H9 (cell line): ENCODE data around the gene FOXR1. TPM values are rescaled to one million over a fixed set of nuclear protein-coding genes. Genes with fewer than 3 reads are reported as not detected.
"Not testable (repeated sequence)": the region's sequence is repeated elsewhere in the genome, so short reads cannot be mapped to it uniquely, and the experiment has no call there.

ENCODE experiments used
- DNase-seq: peaks from one replicate; pipeline ENCODE4 v3.0.0-alpha.2; 2017
- H2AFZ ChIP-seq: one replicate; pipeline ENCODE4 v1.6.1; 2013; ENCODE audit warnings: mild to moderate bottlenecking, low read length, control low read depth, moderate library complexity
- H2AK5ac ChIP-seq: 2 replicates; pipeline ENCODE4 v1.6.1; 2013; ENCODE audit warnings: low read length, control low read depth, mixed read lengths; ENCODE audit not compliant: insufficient read length
- H2BK120ac ChIP-seq: one replicate; pipeline ENCODE4 v1.6.1; 2013; ENCODE audit warnings: low read depth, mild to moderate bottlenecking, low read length, control low read depth, inconsistent platforms; ENCODE audit not compliant: poor library complexity, severe bottlenecking
- H2BK12ac ChIP-seq: 2 replicates; pipeline ENCODE4 v1.6.1; 2013; ENCODE audit warnings: low read length, control low read depth, mixed read lengths, low read depth; ENCODE audit not compliant: insufficient read length
- H2BK15ac ChIP-seq: 2 replicates; pipeline ENCODE4 v1.6.1; 2013; ENCODE audit warnings: low read depth, low read length, control low read depth
- H2BK20ac ChIP-seq: one replicate; pipeline ENCODE4 v1.6.1; 2013; ENCODE audit warnings: low read depth, mild to moderate bottlenecking, low read length, control low read depth, inconsistent platforms; ENCODE audit not compliant: poor library complexity, severe bottlenecking
- H2BK5ac ChIP-seq: 2 replicates; pipeline ENCODE4 v1.6.1; 2013; ENCODE audit warnings: low read length, control low read depth, mixed read lengths; ENCODE audit not compliant: insufficient read length
- H3K14ac ChIP-seq: 2 replicates; pipeline ENCODE4 v1.6.1; 2013; ENCODE audit warnings: low read length, control low read depth; ENCODE audit not compliant: insufficient read depth
- H3K18ac ChIP-seq: 2 replicates; pipeline ENCODE4 v1.6.1; 2013; ENCODE audit warnings: low read depth, mild to moderate bottlenecking, mixed read lengths, low read length, control low read depth; ENCODE audit not compliant: insufficient read length
- H3K23ac ChIP-seq: 2 replicates; pipeline ENCODE4 v1.6.1; 2013; ENCODE audit warnings: low read length, control low read depth, mixed read lengths, low read depth; ENCODE audit not compliant: insufficient read length
- H3K23me2 ChIP-seq: 2 replicates; pipeline ENCODE4 v1.6.1; 2013; ENCODE audit warnings: low read depth, mild to moderate bottlenecking, mixed read lengths, low read length, control low read depth; ENCODE audit not compliant: insufficient read length, poor library complexity, severe bottlenecking
- H3K27ac ChIP-seq: 2 replicates; pipeline ENCODE4 v1.5.1; 2013; ENCODE audit warnings: low read length, control low read depth, mixed read lengths, low read depth; ENCODE audit not compliant: insufficient read length
- H3K27me3 ChIP-seq: 2 replicates; pipeline ENCODE4 v1.6.1; 2013; ENCODE audit warnings: low read length, control low read depth, inconsistent platforms; ENCODE audit not compliant: insufficient read depth
- H3K4ac ChIP-seq: 2 replicates; pipeline ENCODE4 v1.6.1; 2013; ENCODE audit warnings: low read depth, mild to moderate bottlenecking, control low read depth, inconsistent platforms, low read length, moderate library complexity
- H3K4me1 ChIP-seq: 2 replicates; pipeline ENCODE4 v1.6.1; 2013; ENCODE audit warnings: low read length, control low read depth, inconsistent platforms; ENCODE audit not compliant: insufficient read depth
- H3K4me2 ChIP-seq: 2 replicates; pipeline ENCODE4 v1.6.1; 2013; ENCODE audit warnings: low read length, control low read depth, mixed read lengths; ENCODE audit not compliant: insufficient read length, insufficient read depth
- H3K56ac ChIP-seq: 2 replicates; pipeline ENCODE4 v1.6.1; 2013; ENCODE audit warnings: low read depth, mild to moderate bottlenecking, mixed read lengths, low read length, control low read depth; ENCODE audit not compliant: insufficient read length
- H3K79me1 ChIP-seq: 2 replicates; pipeline ENCODE4 v1.6.1; 2013; ENCODE audit warnings: low read depth, mild to moderate bottlenecking, moderate library complexity, low read length, control low read depth, inconsistent platforms; ENCODE audit not compliant: insufficient read depth, poor library complexity, severe bottlenecking
- H3K79me2 ChIP-seq: 2 replicates; pipeline ENCODE4 v1.6.1; 2013; ENCODE audit warnings: low read length, control low read depth, inconsistent platforms; ENCODE audit not compliant: insufficient read depth
- H3K9ac ChIP-seq: 2 replicates; pipeline ENCODE4 v1.6.1; 2013; ENCODE audit warnings: low read length, control low read depth, mixed read lengths; ENCODE audit not compliant: insufficient read length; ENCODE audit errors: extremely low read depth
- H3K9me3 ChIP-seq: one replicate; pipeline ENCODE4 v1.6.1; 2013; ENCODE audit warnings: low read depth, low read length, inconsistent platforms; ENCODE audit not compliant: control insufficient read depth
- H3T11ph ChIP-seq: one replicate; pipeline ENCODE4 v1.6.1; 2013; ENCODE audit warnings: mild to moderate bottlenecking, low read length, control low read depth, inconsistent platforms
- H4K20me1 ChIP-seq: one replicate; pipeline ENCODE4 v1.6.1; 2013; ENCODE audit not compliant: control insufficient read depth, insufficient read length, insufficient read depth
- H4K5ac ChIP-seq: 2 replicates; pipeline ENCODE4 v1.6.1; 2013; ENCODE audit warnings: low read depth, mild to moderate bottlenecking, mixed read lengths, low read length, control low read depth; ENCODE audit not compliant: insufficient read length
- H4K8ac ChIP-seq: replicated peaks from 2 replicates; pipeline ENCODE4 v1.6.1; 2013; ENCODE audit warnings: low read length, control low read depth, mixed read lengths, low read depth; ENCODE audit not compliant: insufficient read length
- H4K91ac ChIP-seq: 2 replicates; pipeline ENCODE4 v1.6.1; 2013; ENCODE audit warnings: low read depth, mild to moderate bottlenecking, moderate library complexity, mixed read lengths, low read length, control low read depth; ENCODE audit not compliant: insufficient read length
- H3K27ac Mint-ChIP-seq, 3 experiments: 2 replicates in 2 of 3; 3 replicates in 1 of 3; pipeline ENCODE4 v1.8.0; 2020 to 2021; ENCODE audit warnings: mixed read lengths in 3 of 3, mild to moderate bottlenecking in 1 of 3, moderate library complexity in 1 of 3
- H3K27me3 Mint-ChIP-seq: 2 replicates; pipeline ENCODE4 v1.8.0; 2021; ENCODE audit warnings: low read depth, mild to moderate bottlenecking, moderate library complexity, mixed read lengths
- H3K36me3 Mint-ChIP-seq, 3 experiments: 2 replicates in 2 of 3; 3 replicates in 1 of 3; pipeline ENCODE4 v1.8.0; 2020 to 2021; ENCODE audit warnings: low read depth in 3 of 3, mixed read lengths in 3 of 3; ENCODE audit not compliant: insufficient read depth in 1 of 3
- H3K4me1 Mint-ChIP-seq, 2 experiments: 2 replicates each; pipeline ENCODE4 v1.8.0; 2020; ENCODE audit warnings: mixed read lengths in 2 of 2
- H3K4me3 Mint-ChIP-seq, 2 experiments: 2 replicates in 1 of 2; 3 replicates in 1 of 2; pipeline ENCODE4 v1.8.0; 2020 to 2021; ENCODE audit warnings: mild to moderate bottlenecking in 2 of 2, mixed read lengths in 2 of 2, moderate library complexity in 1 of 2
- H3K9me3 Mint-ChIP-seq, 2 experiments: 2 replicates in 1 of 2; 3 replicates in 1 of 2; pipeline ENCODE4 v1.8.0; 2020; ENCODE audit warnings: mild to moderate bottlenecking in 2 of 2, mixed read lengths in 2 of 2, moderate library complexity in 1 of 2
- WGBS: extraction: QIAGEN DNeasy Blood & Tissue Kit; methylation state at CpG from one replicate; pipeline ENCODE4 v1.1.7; 2013; ENCODE audit warnings: missing lambda C conversion rate, low lambda C conversion rate, mixed read lengths; ENCODE audit not compliant: insufficient read length; ENCODE audit errors: extremely low coverage; 5-methylcytosine and 5-hydroxymethylcytosine counted together
- total RNA-seq: library from RNA; stranded (reverse); gene quantifications from 2 replicates; pipeline ENCODE4 v1.2.1, GENCODE V29; 2021
- TF ChIP-seq, protein P1 (sequence below): fragments of 200-600 bp; sonication (generic); conservative IDR thresholded peaks from 3 replicates; pipeline ENCODE4 v1.8.0; 2021; ENCODE audit warnings: antibody characterized with exemption, mild to moderate bottlenecking

The FOXR1 gene
- total RNA-seq, 1 experiment from 2014 or later: not detected

DNA sequence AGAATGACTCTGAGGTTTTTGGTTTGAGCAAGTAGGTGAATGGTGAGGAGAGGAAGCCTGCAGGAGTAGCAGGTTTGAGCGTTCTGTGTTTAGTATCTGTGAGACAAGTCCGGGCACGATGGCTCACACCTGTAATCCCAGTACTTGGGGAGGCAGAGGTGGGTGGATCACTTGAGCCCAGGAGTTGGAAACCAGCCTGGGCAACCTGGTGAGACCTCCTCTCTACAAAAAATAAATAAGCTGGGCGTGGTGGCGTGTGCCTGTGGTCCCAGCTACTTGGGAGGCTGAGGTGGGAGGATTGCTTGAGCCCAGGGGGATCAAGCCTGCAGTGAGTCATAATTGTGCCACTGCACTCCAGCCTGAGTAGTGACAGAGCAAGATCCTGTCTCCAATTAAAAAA lies 16.7 kb downstream of the FOXR1 start:
- H3K23ac ChIP-seq: no peak overlapping the region
- no peak overlapping the region for H3K9ac ChIP-seq
- H3K18ac ChIP-seq: no peak overlapping the region
- no peak overlapping the region for H2BK12ac ChIP-seq
- no peaks in the 10 kb centered on the region for H3K4me1 ChIP-seq
- Mint-ChIP-seq H3K4me3 (no peak overlapping the region), H3K4me1 (peaks cover 0 to 5% of the 10 kb centered on the region in 2 experiments; a peak in 1 of 4 replicates), H3K9me3 (peaks cover 13 to 16% of the 10 kb centered on the region in 2 experiments), H3K36me3 (peaks cover 18 to 26% (median 25%) of the 10 kb centered on the region in 3 experiments), H3K27me3 (no peaks in the 10 kb centered on the region), H3K27ac (peak overlapping the region in 1 of 3 experiments; percentile 32; a peak in 1 of 7 replicates)
- H3K23me2 ChIP-seq: no peaks in the 10 kb centered on the region
- H2BK120ac ChIP-seq: no peak overlapping the region
- no peak overlapping the region for H2BK20ac ChIP-seq
- no peaks in the 10 kb centered on the region for H4K20me1 ChIP-seq
- no peak overlapping the region for H3K14ac ChIP-seq
- H3K9me3 ChIP-seq: no peaks in the 10 kb centered on the region
- H4K91ac ChIP-seq: no peak overlapping the region
- TF ChIP-seq, protein P1, sequence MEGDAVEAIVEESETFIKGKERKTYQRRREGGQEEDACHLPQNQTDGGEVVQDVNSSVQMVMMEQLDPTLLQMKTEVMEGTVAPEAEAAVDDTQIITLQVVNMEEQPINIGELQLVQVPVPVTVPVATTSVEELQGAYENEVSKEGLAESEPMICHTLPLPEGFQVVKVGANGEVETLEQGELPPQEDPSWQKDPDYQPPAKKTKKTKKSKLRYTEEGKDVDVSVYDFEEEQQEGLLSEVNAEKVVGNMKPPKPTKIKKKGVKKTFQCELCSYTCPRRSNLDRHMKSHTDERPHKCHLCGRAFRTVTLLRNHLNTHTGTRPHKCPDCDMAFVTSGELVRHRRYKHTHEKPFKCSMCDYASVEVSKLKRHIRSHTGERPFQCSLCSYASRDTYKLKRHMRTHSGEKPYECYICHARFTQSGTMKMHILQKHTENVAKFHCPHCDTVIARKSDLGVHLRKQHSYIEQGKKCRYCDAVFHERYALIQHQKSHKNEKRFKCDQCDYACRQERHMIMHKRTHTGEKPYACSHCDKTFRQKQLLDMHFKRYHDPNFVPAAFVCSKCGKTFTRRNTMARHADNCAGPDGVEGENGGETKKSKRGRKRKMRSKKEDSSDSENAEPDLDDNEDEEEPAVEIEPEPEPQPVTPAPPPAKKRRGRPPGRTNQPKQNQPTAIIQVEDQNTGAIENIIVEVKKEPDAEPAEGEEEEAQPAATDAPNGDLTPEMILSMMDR: no peak
- H3K27ac ChIP-seq: no peak overlapping the region
- H3K79me1 ChIP-seq: no peaks in the 10 kb centered on the region
- no peak overlapping the region for H4K8ac ChIP-seq
- H2AFZ ChIP-seq: no peak overlapping the region
- no peak overlapping the region for H3K4me2 ChIP-seq
- no peak for DNase-seq
- no peaks in the 10 kb centered on the region for H3K79me2 ChIP-seq
- H3K4ac ChIP-seq: no peak overlapping the region
- no peak overlapping the region for H4K5ac ChIP-seq
- no peak overlapping the region for H3K56ac ChIP-seq
- H2BK15ac ChIP-seq: no peak overlapping the region
- no CpG with 5 or more reads among the region's 5 CpGs for WGBS
- H2AK5ac ChIP-seq: no peak overlapping the region
- H3T11ph ChIP-seq: no peak overlapping the region
- H2BK5ac ChIP-seq: no peak overlapping the region
- no peaks in the 10 kb centered on the region for H3K27me3 ChIP-seq

DNA sequence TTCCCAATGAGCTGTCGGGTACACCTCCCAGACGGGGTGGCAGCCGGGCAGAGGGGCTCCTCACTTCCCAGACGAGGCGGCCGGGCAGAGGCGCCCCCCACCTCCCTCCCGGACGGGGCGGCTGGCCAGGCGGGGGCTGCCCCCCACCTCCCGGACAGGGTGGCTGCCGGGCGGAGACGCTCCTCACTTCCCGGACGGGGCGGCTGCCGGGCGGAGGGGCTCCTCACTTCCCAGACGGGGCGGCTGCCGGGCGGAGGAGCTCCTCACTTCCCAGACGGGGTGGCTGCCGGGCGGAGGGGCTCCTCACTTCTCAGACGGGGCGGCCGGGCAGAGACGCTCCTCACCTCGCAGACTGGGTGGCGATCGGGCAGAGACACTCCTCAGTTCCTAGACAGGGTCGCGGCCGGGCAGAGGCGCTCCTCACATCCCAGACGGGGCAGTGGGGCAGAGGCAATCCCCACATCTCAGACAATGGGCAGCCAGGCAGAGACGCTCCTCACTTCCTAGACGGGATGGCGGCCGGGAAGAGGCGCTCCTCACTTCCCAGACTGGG lies 20.0 kb downstream of the FOXR1 start:
- H2BK5ac ChIP-seq, H3K14ac ChIP-seq, H3K27ac Mint-ChIP-seq, H2BK15ac ChIP-seq, H2AFZ ChIP-seq, H3K4me2 ChIP-seq, H3K4me1 Mint-ChIP-seq, H3K4ac ChIP-seq, H3K18ac ChIP-seq, H2BK120ac ChIP-seq, H3K23me2 ChIP-seq, H3K9me3 ChIP-seq, H4K20me1 ChIP-seq, H2BK20ac ChIP-seq, H3K23ac ChIP-seq, H3T11ph ChIP-seq, H3K9ac ChIP-seq, H4K8ac ChIP-seq, H3K79me2 ChIP-seq, H2BK12ac ChIP-seq, H3K27ac ChIP-seq, H3K4me1 ChIP-seq, H3K4me3 Mint-ChIP-seq, H3K27me3 Mint-ChIP-seq, DNase-seq, H2AK5ac ChIP-seq, H3K27me3 ChIP-seq, H3K56ac ChIP-seq, H4K5ac ChIP-seq, H4K91ac ChIP-seq, H3K79me1 ChIP-seq: not testable (repeated sequence)
- Mint-ChIP-seq H3K36me3 (peaks cover 30 to 43% (median 38%) of the 10 kb centered on the region in 3 experiments), H3K9me3 (peaks cover 15 to 17% of the 10 kb centered on the region in 2 experiments)
- WGBS: no CpG with 5 or more reads among the region's 44 CpGs
